ENCODE measurements around the gene KMT2B.
"Not testable (repeated sequence)": the region's sequence is repeated elsewhere in the genome, so short reads cannot be mapped to it uniquely, and the experiment has no call there.

- TF ChIP-seq POLR2A, CTCF (IDR thresholded peaks at IDR 0.05): not testable (repeated sequence)
Measured at GRCh38 chr19:35772362-35772761, 54.6 kb downstream of the KMT2B start.
